H9 (cell line): ENCODE data around the gene TARBP1. TPM values are rescaled to one million over a fixed set of nuclear protein-coding genes. Genes with fewer than 3 reads are reported as not detected.

Source experiments
- DNase-seq: peaks from one replicate; pipeline ENCODE4 v3.0.0-alpha.2; 2017
- H2AFZ ChIP-seq: one replicate; pipeline ENCODE4 v1.6.1; 2013; ENCODE audit warnings: mild to moderate bottlenecking, low read length, control low read depth, moderate library complexity
- H2AK5ac ChIP-seq: 2 replicates; pipeline ENCODE4 v1.6.1; 2013; ENCODE audit warnings: low read length, control low read depth, mixed read lengths; ENCODE audit not compliant: insufficient read length
- H2BK120ac ChIP-seq: one replicate; pipeline ENCODE4 v1.6.1; 2013; ENCODE audit warnings: low read depth, mild to moderate bottlenecking, low read length, control low read depth, inconsistent platforms; ENCODE audit not compliant: poor library complexity, severe bottlenecking
- H2BK12ac ChIP-seq: 2 replicates; pipeline ENCODE4 v1.6.1; 2013; ENCODE audit warnings: low read length, control low read depth, mixed read lengths, low read depth; ENCODE audit not compliant: insufficient read length
- H2BK15ac ChIP-seq: 2 replicates; pipeline ENCODE4 v1.6.1; 2013; ENCODE audit warnings: low read depth, low read length, control low read depth
- H2BK20ac ChIP-seq: one replicate; pipeline ENCODE4 v1.6.1; 2013; ENCODE audit warnings: low read depth, mild to moderate bottlenecking, low read length, control low read depth, inconsistent platforms; ENCODE audit not compliant: poor library complexity, severe bottlenecking
- H2BK5ac ChIP-seq: 2 replicates; pipeline ENCODE4 v1.6.1; 2013; ENCODE audit warnings: low read length, control low read depth, mixed read lengths; ENCODE audit not compliant: insufficient read length
- H3K14ac ChIP-seq: 2 replicates; pipeline ENCODE4 v1.6.1; 2013; ENCODE audit warnings: low read length, control low read depth; ENCODE audit not compliant: insufficient read depth
- H3K18ac ChIP-seq: 2 replicates; pipeline ENCODE4 v1.6.1; 2013; ENCODE audit warnings: low read depth, mild to moderate bottlenecking, mixed read lengths, low read length, control low read depth; ENCODE audit not compliant: insufficient read length
- H3K23ac ChIP-seq: 2 replicates; pipeline ENCODE4 v1.6.1; 2013; ENCODE audit warnings: low read length, control low read depth, mixed read lengths, low read depth; ENCODE audit not compliant: insufficient read length
- H3K23me2 ChIP-seq: 2 replicates; pipeline ENCODE4 v1.6.1; 2013; ENCODE audit warnings: low read depth, mild to moderate bottlenecking, mixed read lengths, low read length, control low read depth; ENCODE audit not compliant: insufficient read length, poor library complexity, severe bottlenecking
- H3K27ac ChIP-seq: 2 replicates; pipeline ENCODE4 v1.5.1; 2013; ENCODE audit warnings: low read length, control low read depth, mixed read lengths, low read depth; ENCODE audit not compliant: insufficient read length
- H3K27me3 ChIP-seq: 2 replicates; pipeline ENCODE4 v1.6.1; 2013; ENCODE audit warnings: low read length, control low read depth, inconsistent platforms; ENCODE audit not compliant: insufficient read depth
- H3K4ac ChIP-seq: 2 replicates; pipeline ENCODE4 v1.6.1; 2013; ENCODE audit warnings: low read depth, mild to moderate bottlenecking, control low read depth, inconsistent platforms, low read length, moderate library complexity
- H3K4me1 ChIP-seq: 2 replicates; pipeline ENCODE4 v1.6.1; 2013; ENCODE audit warnings: low read length, control low read depth, inconsistent platforms; ENCODE audit not compliant: insufficient read depth
- H3K4me2 ChIP-seq: 2 replicates; pipeline ENCODE4 v1.6.1; 2013; ENCODE audit warnings: low read length, control low read depth, mixed read lengths; ENCODE audit not compliant: insufficient read length, insufficient read depth
- H3K56ac ChIP-seq: 2 replicates; pipeline ENCODE4 v1.6.1; 2013; ENCODE audit warnings: low read depth, mild to moderate bottlenecking, mixed read lengths, low read length, control low read depth; ENCODE audit not compliant: insufficient read length
- H3K79me1 ChIP-seq: 2 replicates; pipeline ENCODE4 v1.6.1; 2013; ENCODE audit warnings: low read depth, mild to moderate bottlenecking, moderate library complexity, low read length, control low read depth, inconsistent platforms; ENCODE audit not compliant: insufficient read depth, poor library complexity, severe bottlenecking
- H3K79me2 ChIP-seq: 2 replicates; pipeline ENCODE4 v1.6.1; 2013; ENCODE audit warnings: low read length, control low read depth, inconsistent platforms; ENCODE audit not compliant: insufficient read depth
- H3K9ac ChIP-seq: 2 replicates; pipeline ENCODE4 v1.6.1; 2013; ENCODE audit warnings: low read length, control low read depth, mixed read lengths; ENCODE audit not compliant: insufficient read length; ENCODE audit errors: extremely low read depth
- H3K9me3 ChIP-seq: one replicate; pipeline ENCODE4 v1.6.1; 2013; ENCODE audit warnings: low read depth, low read length, inconsistent platforms; ENCODE audit not compliant: control insufficient read depth
- H3T11ph ChIP-seq: one replicate; pipeline ENCODE4 v1.6.1; 2013; ENCODE audit warnings: mild to moderate bottlenecking, low read length, control low read depth, inconsistent platforms
- H4K20me1 ChIP-seq: one replicate; pipeline ENCODE4 v1.6.1; 2013; ENCODE audit not compliant: control insufficient read depth, insufficient read length, insufficient read depth
- H4K5ac ChIP-seq: 2 replicates; pipeline ENCODE4 v1.6.1; 2013; ENCODE audit warnings: low read depth, mild to moderate bottlenecking, mixed read lengths, low read length, control low read depth; ENCODE audit not compliant: insufficient read length
- H4K8ac ChIP-seq: replicated peaks from 2 replicates; pipeline ENCODE4 v1.6.1; 2013; ENCODE audit warnings: low read length, control low read depth, mixed read lengths, low read depth; ENCODE audit not compliant: insufficient read length
- H4K91ac ChIP-seq: 2 replicates; pipeline ENCODE4 v1.6.1; 2013; ENCODE audit warnings: low read depth, mild to moderate bottlenecking, moderate library complexity, mixed read lengths, low read length, control low read depth; ENCODE audit not compliant: insufficient read length
- H3K27ac Mint-ChIP-seq, 3 experiments: 2 replicates in 2 of 3; 3 replicates in 1 of 3; pipeline ENCODE4 v1.8.0; 2020 to 2021; ENCODE audit warnings: mixed read lengths in 3 of 3, mild to moderate bottlenecking in 1 of 3, moderate library complexity in 1 of 3
- H3K27me3 Mint-ChIP-seq: 2 replicates; pipeline ENCODE4 v1.8.0; 2021; ENCODE audit warnings: low read depth, mild to moderate bottlenecking, moderate library complexity, mixed read lengths
- H3K36me3 Mint-ChIP-seq, 3 experiments: 2 replicates in 2 of 3; 3 replicates in 1 of 3; pipeline ENCODE4 v1.8.0; 2020 to 2021; ENCODE audit warnings: low read depth in 3 of 3, mixed read lengths in 3 of 3; ENCODE audit not compliant: insufficient read depth in 1 of 3
- H3K4me1 Mint-ChIP-seq, 2 experiments: 2 replicates each; pipeline ENCODE4 v1.8.0; 2020; ENCODE audit warnings: mixed read lengths in 2 of 2
- H3K4me3 Mint-ChIP-seq, 2 experiments: 2 replicates in 1 of 2; 3 replicates in 1 of 2; pipeline ENCODE4 v1.8.0; 2020 to 2021; ENCODE audit warnings: mild to moderate bottlenecking in 2 of 2, mixed read lengths in 2 of 2, moderate library complexity in 1 of 2
- H3K9me3 Mint-ChIP-seq, 2 experiments: 2 replicates in 1 of 2; 3 replicates in 1 of 2; pipeline ENCODE4 v1.8.0; 2020; ENCODE audit warnings: mild to moderate bottlenecking in 2 of 2, mixed read lengths in 2 of 2, moderate library complexity in 1 of 2
- WGBS: extraction: QIAGEN DNeasy Blood & Tissue Kit; methylation state at CpG from one replicate; pipeline ENCODE4 v1.1.7; 2013; ENCODE audit warnings: missing lambda C conversion rate, low lambda C conversion rate, mixed read lengths; ENCODE audit not compliant: insufficient read length; ENCODE audit errors: extremely low coverage; 5-methylcytosine and 5-hydroxymethylcytosine counted together
- total RNA-seq: library from RNA; stranded (reverse); gene quantifications from 2 replicates; pipeline ENCODE4 v1.2.1, GENCODE V29; 2021
- TF ChIP-seq, protein P1 (sequence below): fragments of 200-600 bp; sonication (generic); conservative IDR thresholded peaks from 3 replicates; pipeline ENCODE4 v1.8.0; 2021; ENCODE audit warnings: antibody characterized with exemption, mild to moderate bottlenecking

The TARBP1 gene
- total RNA-seq, 1 experiment from 2014 or later = 20.2 TPM

DNA sequence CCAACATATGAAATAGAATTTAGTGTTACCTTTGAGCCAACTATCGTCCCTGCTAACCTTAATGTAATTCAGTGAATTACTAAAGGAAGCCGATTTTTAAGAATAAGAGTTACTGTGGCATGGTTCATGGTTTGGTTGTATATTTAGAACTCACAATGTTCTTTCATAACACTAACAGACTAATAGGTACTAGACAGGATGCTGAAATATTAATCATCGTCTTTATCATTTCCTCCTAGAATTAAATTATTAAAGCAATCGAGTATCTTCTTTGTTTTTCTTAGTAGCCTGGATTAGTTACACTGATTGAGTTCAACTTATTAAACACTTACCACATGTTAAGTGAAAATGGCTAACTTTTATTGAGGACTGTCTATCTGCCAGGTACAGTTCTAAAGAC is 47.7 kb downstream of the TARBP1 start:
- H3K27me3 Mint-ChIP-seq = no peaks in the 10 kb centered on the region
- H2BK12ac ChIP-seq = no peak overlapping the region
- no CpG with 5 or more reads among the region's 4 CpGs for WGBS
- no peak overlapping the region for H4K5ac ChIP-seq
- no peak overlapping the region for H2AFZ ChIP-seq
- no peak overlapping the region for H3T11ph ChIP-seq
- no peak overlapping the region for H3K27ac Mint-ChIP-seq
- H3K56ac ChIP-seq = no peak overlapping the region
- H3K9me3 Mint-ChIP-seq = no peaks in the 10 kb centered on the region
- DNase-seq = no peak
- no peaks in the 10 kb centered on the region for H3K9me3 ChIP-seq
- no peak overlapping the region for H4K91ac ChIP-seq
- H3K36me3 Mint-ChIP-seq = peaks cover 16 to 51% (median 48%) of the 10 kb centered on the region in 3 experiments; a peak in 6 of 7 replicates
- H2BK5ac ChIP-seq = no peak overlapping the region
- no peak overlapping the region for H2BK15ac ChIP-seq
- 0 out of 4 replicates have a peak, but pooled peaks cover 0 to 2% of the 10 kb centered on the region in 2 experiments for H3K4me1 Mint-ChIP-seq
- TF ChIP-seq, protein P1, sequence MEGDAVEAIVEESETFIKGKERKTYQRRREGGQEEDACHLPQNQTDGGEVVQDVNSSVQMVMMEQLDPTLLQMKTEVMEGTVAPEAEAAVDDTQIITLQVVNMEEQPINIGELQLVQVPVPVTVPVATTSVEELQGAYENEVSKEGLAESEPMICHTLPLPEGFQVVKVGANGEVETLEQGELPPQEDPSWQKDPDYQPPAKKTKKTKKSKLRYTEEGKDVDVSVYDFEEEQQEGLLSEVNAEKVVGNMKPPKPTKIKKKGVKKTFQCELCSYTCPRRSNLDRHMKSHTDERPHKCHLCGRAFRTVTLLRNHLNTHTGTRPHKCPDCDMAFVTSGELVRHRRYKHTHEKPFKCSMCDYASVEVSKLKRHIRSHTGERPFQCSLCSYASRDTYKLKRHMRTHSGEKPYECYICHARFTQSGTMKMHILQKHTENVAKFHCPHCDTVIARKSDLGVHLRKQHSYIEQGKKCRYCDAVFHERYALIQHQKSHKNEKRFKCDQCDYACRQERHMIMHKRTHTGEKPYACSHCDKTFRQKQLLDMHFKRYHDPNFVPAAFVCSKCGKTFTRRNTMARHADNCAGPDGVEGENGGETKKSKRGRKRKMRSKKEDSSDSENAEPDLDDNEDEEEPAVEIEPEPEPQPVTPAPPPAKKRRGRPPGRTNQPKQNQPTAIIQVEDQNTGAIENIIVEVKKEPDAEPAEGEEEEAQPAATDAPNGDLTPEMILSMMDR = no peak
- no peak overlapping the region for H3K23ac ChIP-seq
- H3K79me1 ChIP-seq = no peaks in the 10 kb centered on the region
- H2BK20ac ChIP-seq = no peak overlapping the region
- no peak overlapping the region for H3K27ac ChIP-seq
- no peak overlapping the region for H4K8ac ChIP-seq
- H3K18ac ChIP-seq = no peak overlapping the region
- no peaks in the 10 kb centered on the region for H3K23me2 ChIP-seq
- H2AK5ac ChIP-seq = no peak overlapping the region
- H3K27me3 ChIP-seq = no peaks in the 10 kb centered on the region
- H3K14ac ChIP-seq = no peak overlapping the region
- H3K4me2 ChIP-seq = no peak overlapping the region
- no peaks in the 10 kb centered on the region for H4K20me1 ChIP-seq
- no peak overlapping the region for H2BK120ac ChIP-seq
- H3K9ac ChIP-seq = no peak overlapping the region
- H3K4ac ChIP-seq = no peak overlapping the region
- H3K4me1 ChIP-seq = no peaks in the 10 kb centered on the region
- no peaks in the 10 kb centered on the region for H3K79me2 ChIP-seq
- H3K4me3 Mint-ChIP-seq = no peak overlapping the region
